GM12878 (cell line): ENCODE measurements around the gene FBXO27. TPM values are rescaled to one million over a fixed set of nuclear protein-coding genes. Genes with fewer than 3 reads are reported as not detected.

Source experiments
- CHD2 ChIP-seq: IDR thresholded peaks from 2 replicates; pipeline ENCODE4 v1.6.1; 2011; ENCODE audit warnings: low read depth, low read length, improper control_type of control experiment, borderline replicate concordance
- FOS ChIP-seq: IDR thresholded peaks from 3 replicates; pipeline ENCODE4 v1.6.1; 2011; ENCODE audit warnings: borderline replicate concordance; ENCODE audit not compliant: insufficient read length; ENCODE audit errors: extremely low read depth
- IKZF2 ChIP-seq, 2 experiments: fragments of 450-650 bp; IDR thresholded peaks; 2 replicates each; pipeline ENCODE4 v1.6.1; 2017; ENCODE audit warnings: mild to moderate bottlenecking in 2 of 2, moderate library complexity in 2 of 2
- IRF3 ChIP-seq: fragments of 450-650 bp; IDR thresholded peaks from 2 replicates; pipeline ENCODE4 v1.6.1; 2014; ENCODE audit warnings: mild to moderate bottlenecking
- IRF5 ChIP-seq: fragments of 450-650 bp; IDR thresholded peaks from 2 replicates; pipeline ENCODE4 v1.6.1; 2017; ENCODE audit warnings: borderline replicate concordance
- JUNB ChIP-seq: IDR thresholded peaks from 2 replicates; pipeline ENCODE4 v1.6.1; 2016; ENCODE audit warnings: antibody characterized with exemption, mild to moderate bottlenecking
- MEF2A ChIP-seq: IDR thresholded peaks from 2 replicates; pipeline ENCODE4 v1.6.1; 2011; ENCODE audit warnings: low read depth, mild to moderate bottlenecking, low read length, moderate library complexity; ENCODE audit not compliant: insufficient read depth
- MTA2 ChIP-seq: fragments of 450-650 bp; IDR thresholded peaks from 2 replicates; pipeline ENCODE4 v1.6.1; 2016; ENCODE audit warnings: low read depth, mild to moderate bottlenecking, moderate library complexity
- MYC ChIP-seq: IDR thresholded peaks from 2 replicates; pipeline ENCODE4 v1.6.1; 2011; ENCODE audit warnings: mild to moderate bottlenecking, low read length, moderate library complexity, inconsistent platforms; ENCODE audit not compliant: insufficient read depth, insufficient replicate concordance, insufficient read length, severe bottlenecking
- NKRF ChIP-seq: fragments of 450-650 bp; conservative IDR thresholded peaks from 2 replicates; pipeline ENCODE4 v1.6.1; 2017; ENCODE audit warnings: mild to moderate bottlenecking, moderate library complexity
- NR2C2 ChIP-seq: IDR thresholded peaks from 2 replicates; pipeline ENCODE4 v1.6.1; 2011; ENCODE audit warnings: borderline replicate concordance, low read depth; ENCODE audit not compliant: control insufficient read depth, insufficient read length
- RB1 ChIP-seq: fragments of 450-650 bp; formaldehyde crosslinking; IDR thresholded peaks from 2 replicates; pipeline ENCODE4 v1.6.1; 2017; ENCODE audit warnings: mild to moderate bottlenecking, borderline replicate concordance
- RCOR1 ChIP-seq: conservative IDR thresholded peaks from 2 replicates; pipeline ENCODE4 v1.6.1; 2012; ENCODE audit warnings: low read depth, low read length, improper control_type of control experiment
- TBL1XR1 ChIP-seq: IDR thresholded peaks from 2 replicates; pipeline ENCODE4 v1.6.1; 2012; ENCODE audit warnings: low read depth, low read length, improper control_type of control experiment
- ZBED1 ChIP-seq: IDR thresholded peaks from 2 replicates; pipeline ENCODE4 v1.6.1; 2016; ENCODE audit warnings: borderline replicate concordance
- ZNF24 ChIP-seq: fragments of 450-650 bp; IDR thresholded peaks from 2 replicates; pipeline ENCODE4 v1.6.1; 2017; ENCODE audit warnings: antibody characterized with exemption, mild to moderate bottlenecking
- ZSCAN29 ChIP-seq: fragments of 450-650 bp; IDR thresholded peaks from 2 replicates; pipeline ENCODE4 v1.6.1; 2017; ENCODE audit warnings: mild to moderate bottlenecking, moderate library complexity
- polyA plus RNA-seq, 11 experiments: library from polyadenylated mRNA; depleted of rRNA in 4 of 11; unstranded in 6 of 11; stranded (reverse) in 5 of 11; fragments of >200 nt; fragmentation: Nextera tagmentation in 4 of 11; fragmentation: Illumina TruSeq in 1 of 11; extraction: Ambion mirVana in 4 of 11; extraction: Trizol in 1 of 11; gene quantifications; 1 replicate in 1 of 11; 2 replicates in 10 of 11; pipeline versions ENCODE4 v1.2.1 to v1.2.3, GENCODE V29; 2011 to 2016; ENCODE audit warnings: inconsistent platforms in 2 of 11, missing spikeins in 2 of 11, low read depth in 1 of 11
- total RNA-seq, 4 experiments: library from RNA; depleted of rRNA in 3 of 4; stranded (reverse); fragments of >200 nt in 3 of 4; fragmentation: Illumina TruSeq in 1 of 4; extraction: Trizol in 1 of 4; gene quantifications; 2 replicates each; pipeline versions ENCODE4 v1.2.1 to v1.2.3, GENCODE V29; 2013 to 2021
- TF ChIP-seq, protein P1 (sequence below): fragments of 450-650 bp; IDR thresholded peaks from 2 replicates; pipeline ENCODE4 v1.6.1; 2017; ENCODE audit warnings: low read depth, mild to moderate bottlenecking, moderate library complexity
- TF ChIP-seq, protein P2 (sequence below): IDR thresholded peaks from 2 replicates; pipeline ENCODE4 v1.6.1; 2012; ENCODE audit warnings: mild to moderate bottlenecking, low read depth, low read length
- TF ChIP-seq, protein P3 (sequence below): fragments of 450-650 bp; IDR thresholded peaks from 2 replicates; pipeline ENCODE4 v1.6.1; 2016; ENCODE audit warnings: mild to moderate bottlenecking

Gene FBXO27
- total and polyA plus RNA-seq, 10 of the 15 experiments (the other 5 are each of a cell fraction or from before 2014, with no cell fraction given) = 3.1 to 15.4 (median 7.1) TPM

- TF ChIP-seq ZSCAN29 = no peak
- TF ChIP-seq IRF3 = no peak
- no peak for TF ChIP-seq NR2C2
- TF ChIP-seq TBL1XR1 = no peak; the same call in 1 of the 2 replicates
- no peak for TF ChIP-seq MEF2A
- TF ChIP-seq MTA2 = peak; percentile 66
- TF ChIP-seq, protein P1, sequence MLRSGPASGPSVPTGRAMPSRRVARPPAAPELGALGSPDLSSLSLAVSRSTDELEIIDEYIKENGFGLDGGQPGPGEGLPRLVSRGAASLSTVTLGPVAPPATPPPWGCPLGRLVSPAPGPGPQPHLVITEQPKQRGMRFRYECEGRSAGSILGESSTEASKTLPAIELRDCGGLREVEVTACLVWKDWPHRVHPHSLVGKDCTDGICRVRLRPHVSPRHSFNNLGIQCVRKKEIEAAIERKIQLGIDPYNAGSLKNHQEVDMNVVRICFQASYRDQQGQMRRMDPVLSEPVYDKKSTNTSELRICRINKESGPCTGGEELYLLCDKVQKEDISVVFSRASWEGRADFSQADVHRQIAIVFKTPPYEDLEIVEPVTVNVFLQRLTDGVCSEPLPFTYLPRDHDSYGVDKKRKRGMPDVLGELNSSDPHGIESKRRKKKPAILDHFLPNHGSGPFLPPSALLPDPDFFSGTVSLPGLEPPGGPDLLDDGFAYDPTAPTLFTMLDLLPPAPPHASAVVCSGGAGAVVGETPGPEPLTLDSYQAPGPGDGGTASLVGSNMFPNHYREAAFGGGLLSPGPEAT = peak; percentile 66; the same call in 1 of the 2 replicates
- peak; percentile 74; the same call in 1 of the 2 replicates for TF ChIP-seq ZNF24
- TF ChIP-seq RB1 = no peak
- no peak for TF ChIP-seq IRF5
- peak; percentile 71 to 74 for TF ChIP-seq IKZF2 (IDR thresholded peaks at IDR 0.05)
- TF ChIP-seq, protein P2, sequence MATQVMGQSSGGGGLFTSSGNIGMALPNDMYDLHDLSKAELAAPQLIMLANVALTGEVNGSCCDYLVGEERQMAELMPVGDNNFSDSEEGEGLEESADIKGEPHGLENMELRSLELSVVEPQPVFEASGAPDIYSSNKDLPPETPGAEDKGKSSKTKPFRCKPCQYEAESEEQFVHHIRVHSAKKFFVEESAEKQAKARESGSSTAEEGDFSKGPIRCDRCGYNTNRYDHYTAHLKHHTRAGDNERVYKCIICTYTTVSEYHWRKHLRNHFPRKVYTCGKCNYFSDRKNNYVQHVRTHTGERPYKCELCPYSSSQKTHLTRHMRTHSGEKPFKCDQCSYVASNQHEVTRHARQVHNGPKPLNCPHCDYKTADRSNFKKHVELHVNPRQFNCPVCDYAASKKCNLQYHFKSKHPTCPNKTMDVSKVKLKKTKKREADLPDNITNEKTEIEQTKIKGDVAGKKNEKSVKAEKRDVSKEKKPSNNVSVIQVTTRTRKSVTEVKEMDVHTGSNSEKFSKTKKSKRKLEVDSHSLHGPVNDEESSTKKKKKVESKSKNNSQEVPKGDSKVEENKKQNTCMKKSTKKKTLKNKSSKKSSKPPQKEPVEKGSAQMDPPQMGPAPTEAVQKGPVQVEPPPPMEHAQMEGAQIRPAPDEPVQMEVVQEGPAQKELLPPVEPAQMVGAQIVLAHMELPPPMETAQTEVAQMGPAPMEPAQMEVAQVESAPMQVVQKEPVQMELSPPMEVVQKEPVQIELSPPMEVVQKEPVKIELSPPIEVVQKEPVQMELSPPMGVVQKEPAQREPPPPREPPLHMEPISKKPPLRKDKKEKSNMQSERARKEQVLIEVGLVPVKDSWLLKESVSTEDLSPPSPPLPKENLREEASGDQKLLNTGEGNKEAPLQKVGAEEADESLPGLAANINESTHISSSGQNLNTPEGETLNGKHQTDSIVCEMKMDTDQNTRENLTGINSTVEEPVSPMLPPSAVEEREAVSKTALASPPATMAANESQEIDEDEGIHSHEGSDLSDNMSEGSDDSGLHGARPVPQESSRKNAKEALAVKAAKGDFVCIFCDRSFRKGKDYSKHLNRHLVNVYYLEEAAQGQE = no peak
- TF ChIP-seq, protein P3, sequence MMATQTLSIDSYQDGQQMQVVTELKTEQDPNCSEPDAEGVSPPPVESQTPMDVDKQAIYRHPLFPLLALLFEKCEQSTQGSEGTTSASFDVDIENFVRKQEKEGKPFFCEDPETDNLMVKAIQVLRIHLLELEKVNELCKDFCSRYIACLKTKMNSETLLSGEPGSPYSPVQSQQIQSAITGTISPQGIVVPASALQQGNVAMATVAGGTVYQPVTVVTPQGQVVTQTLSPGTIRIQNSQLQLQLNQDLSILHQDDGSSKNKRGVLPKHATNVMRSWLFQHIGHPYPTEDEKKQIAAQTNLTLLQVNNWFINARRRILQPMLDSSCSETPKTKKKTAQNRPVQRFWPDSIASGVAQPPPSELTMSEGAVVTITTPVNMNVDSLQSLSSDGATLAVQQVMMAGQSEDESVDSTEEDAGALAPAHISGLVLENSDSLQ = peak; percentile 32; the same call in 1 of the 2 replicates
- TF ChIP-seq FOS = no peak
- no peak for TF ChIP-seq CHD2
- no peak for TF ChIP-seq NKRF
- no peak for TF ChIP-seq RCOR1
- TF ChIP-seq JUNB = peak; percentile 96
- peak; percentile 70; the same call in 1 of the 2 replicates for TF ChIP-seq ZBED1
- no peak for TF ChIP-seq MYC
Observed at GRCh38 chr19:39021063-39021462, 11.3 kb downstream of the FBXO27 start (continued).
